ENCODE measurements around the gene CLHC1. TPM values are rescaled to one million over a fixed set of nuclear protein-coding genes. Genes with fewer than 3 reads are reported as not detected.
"Not testable (repeated sequence)": the region's sequence is repeated elsewhere in the genome, so short reads cannot be mapped to it uniquely, and the experiment has no call there.

Gene CLHC1
- total RNA-seq, 2 experiments from 2014 or later: 12.4 to 32.1 TPM

- Histone ChIP-seq H3K9me3 (ENCODE audit: low read length) (no peaks in the 10 kb centered on the region), H3K79me2 (ENCODE audit: insufficient read depth, low read depth, low read length) (no peaks in the 10 kb centered on the region), H3K4me1 (ENCODE audit: insufficient read depth, low read length, poor library complexity, severe bottlenecking) (peaks cover 21% of the 10 kb centered on the region), H4K20me1 (ENCODE audit: insufficient read depth, low read length) (no peaks in the 10 kb centered on the region), H3K36me3 (ENCODE audit: insufficient read depth, low read length) (no peaks in the 10 kb centered on the region), H3K9me2 (ENCODE audit: insufficient read depth, low read length) (no peaks in the 10 kb centered on the region), H3K27ac (ENCODE audit: low read depth, low read length, poor library complexity, severe bottlenecking) (no peak overlapping the region), H2AFZ (ENCODE audit: low read length) (peak overlapping the region; percentile 62), H3K4me2 (ENCODE audit: low read length) (peak overlapping the region; percentile 33; the same call in 1 of the 2 replicates), H3K4me3 (ENCODE audit: low read depth, low read length, poor library complexity, severe bottlenecking) (no peak overlapping the region)
- intact Hi-C loops (cut with micrococcal nuclease; ENCODE audit: unreplicated experiment): no loop called here
- no TSS peak for BruUV-seq (replicated peaks)
- ChIA-PET CTCF (ENCODE audit: unreplicated experiment) (no interaction called here), POLR2A (interaction anchor here (0.6 to 1.2 kb wide), 8 partner anchors 10 to 155 kb away, joined by 3 to 4 read pairs (median 3); no protein-coding TSS in a partner anchor)
- no peak for DNase-seq (ENCODE audit: low spot score)
- TF ChIP-seq EZH2phosphoT487 (IDR thresholded peaks at IDR 0.05; ENCODE audit: borderline replicate concordance, low read depth, low read length): no peak
- TF ChIP-seq CTCF (conservative IDR thresholded peaks at IDR 0.05; ENCODE audit: low read length): no peak
Observed at GRCh38 chr2:55133467-55134315, 98.4 kb downstream of the CLHC1 start.

GRCh38 chr2:55130849-55131248 is 101.2 kb downstream of the CLHC1 start:
- Histone ChIP-seq H3K9me2 (ENCODE audit: insufficient read depth, low read length) (no peaks in the 10 kb centered on the region), H2AFZ (ENCODE audit: low read length) (no peak overlapping the region), H3K79me2 (ENCODE audit: insufficient read depth, low read depth, low read length) (no peaks in the 10 kb centered on the region), H4K20me1 (ENCODE audit: insufficient read depth, low read length) (no peaks in the 10 kb centered on the region), H3K9me3 (ENCODE audit: low read length) (no peaks in the 10 kb centered on the region), H3K4me1 (ENCODE audit: insufficient read depth, low read length, poor library complexity, severe bottlenecking) (peaks cover 13% of the 10 kb centered on the region), H3K4me2 (ENCODE audit: low read length) (no peak overlapping the region), H3K36me3 (ENCODE audit: insufficient read depth, low read length) (no peaks in the 10 kb centered on the region), H3K4me3 (ENCODE audit: low read depth, low read length, poor library complexity, severe bottlenecking) (no peak overlapping the region), H3K27ac (ENCODE audit: low read depth, low read length, poor library complexity, severe bottlenecking) (no peak overlapping the region)
- ChIA-PET CTCF (ENCODE audit: unreplicated experiment) (no interaction called here), POLR2A (interaction anchor here (0.6 to 1.3 kb wide), 3 partner anchors 10 to 128 kb away, joined by 3 to 4 read pairs (median 3); no protein-coding TSS in a partner anchor)
- no peak for DNase-seq (ENCODE audit: low spot score)
- BruUV-seq (replicated peaks): no TSS peak
- TF ChIP-seq EZH2phosphoT487 (IDR thresholded peaks at IDR 0.05; ENCODE audit: borderline replicate concordance, low read depth, low read length): no peak
- TF ChIP-seq CTCF (conservative IDR thresholded peaks at IDR 0.05; ENCODE audit: low read length): no peak
- intact Hi-C loops (cut with micrococcal nuclease; ENCODE audit: unreplicated experiment): no loop called here

GRCh38 chr2:55126643-55127042 is 105.5 kb downstream of the CLHC1 start:
- H3K36me3 ChIP-seq (ENCODE audit: insufficient read depth, low read length); H3K4me3 ChIP-seq (ENCODE audit: low read depth, low read length, poor library complexity, severe bottlenecking); H3K4me2 ChIP-seq (ENCODE audit: low read length); H4K20me1 ChIP-seq (ENCODE audit: insufficient read depth, low read length); H3K9me3 ChIP-seq (ENCODE audit: low read length); H3K4me1 ChIP-seq (ENCODE audit: insufficient read depth, low read length, poor library complexity, severe bottlenecking); DNase-seq (ENCODE audit: low spot score); H2AFZ ChIP-seq (ENCODE audit: low read length); H3K27ac ChIP-seq (ENCODE audit: low read depth, low read length, poor library complexity, severe bottlenecking); BruUV-seq (replicated peaks); CTCF ChIA-PET (ENCODE audit: unreplicated experiment); intact Hi-C loops (cut with micrococcal nuclease; ENCODE audit: unreplicated experiment); H3K9me2 ChIP-seq (ENCODE audit: insufficient read depth, low read length); H3K79me2 ChIP-seq (ENCODE audit: insufficient read depth, low read depth, low read length): not testable (repeated sequence)
- POLR2A ChIA-PET: interaction anchor here (0.6 to 1.7 kb wide), 6 partner anchors 8 to 649 kb away, joined by 3 to 9 read pairs (median 4); no protein-coding TSS in a partner anchor

Other genes with a start within 250 kb of the CLHC1 start
- 27.5 and 36.5 TPM in 2 replicates for gene RTN4, start 181.8 kb downstream of the CLHC1 start, total RNA-seq (2014; rRNA removed; shearing (Covaris generic))
- 74.1 and 75.2 TPM in 2 replicates for gene RTN4, start 181.8 kb downstream of the CLHC1 start, total RNA-seq (2022)
- gene RPS27A, start 395 bp upstream of the CLHC1 start, total RNA-seq (2014; rRNA removed; shearing (Covaris generic)): 1,716 and 1,995 TPM in 2 replicates
- 1,406 and 1,456 TPM in 2 replicates for gene RPS27A, start 395 bp upstream of the CLHC1 start, total RNA-seq (2022)
- 33.5 and 41.4 TPM in 2 replicates for gene MTIF2, start 36.9 kb upstream of the CLHC1 start, total RNA-seq (2014; rRNA removed; shearing (Covaris generic))
- gene MTIF2, start 36.9 kb upstream of the CLHC1 start, total RNA-seq (2022): 44.3 and 47.1 TPM in 2 replicates
- gene CCDC88A, start 187.6 kb upstream of the CLHC1 start, total RNA-seq (2014; rRNA removed; shearing (Covaris generic)): 98.4 and 109 TPM in 2 replicates
- 110 and 132 TPM in 2 replicates for gene CCDC88A, start 187.6 kb upstream of the CLHC1 start, total RNA-seq (2022)

Measured in OCI-LY7 (cell line).